ENCODE measurements around the gene OVOL3.
"Not testable (repeated sequence)": the region's sequence is repeated elsewhere in the genome, so short reads cannot be mapped to it uniquely, and the experiment has no call there.

Gene OVOL3

DNA sequence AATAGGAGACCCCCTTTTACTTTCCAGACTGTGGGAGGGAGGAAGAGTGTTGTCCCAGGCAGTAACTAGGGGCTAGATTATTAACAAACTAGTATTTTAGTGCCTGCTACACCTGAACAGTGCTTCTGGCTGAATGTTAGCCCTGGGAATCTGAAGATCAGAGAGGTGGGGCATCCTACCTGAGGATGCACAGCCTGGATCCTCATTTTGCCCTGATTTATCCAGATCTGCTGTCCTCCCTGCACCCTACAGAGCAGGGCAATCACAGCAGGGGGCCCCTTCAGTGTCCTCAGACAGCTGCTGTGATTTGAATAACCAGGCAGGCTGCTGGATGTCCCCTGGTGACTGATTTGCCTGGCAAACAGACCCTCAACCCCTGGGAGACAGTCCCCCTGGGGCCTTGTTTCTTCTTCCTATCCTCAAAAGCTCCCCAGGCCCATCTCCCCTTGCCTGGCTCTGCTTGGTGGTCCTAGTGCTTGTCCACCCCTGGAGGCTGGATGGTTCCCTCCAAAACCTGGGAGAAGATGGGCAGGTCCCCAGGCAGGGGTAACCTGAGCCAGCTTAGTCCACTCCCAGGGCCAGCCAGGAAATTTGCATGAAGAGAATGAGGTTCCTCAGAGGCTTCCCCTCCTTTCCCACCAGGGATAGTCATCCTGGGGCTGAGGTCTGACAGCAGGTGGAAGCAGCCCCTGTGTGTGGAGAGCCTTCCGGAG is at the start of gene OVOL3:
OVOL3 (plus strand) TSS at position 657 of the 713 bp plus-strand sequence. CDS start 60 bp downstream, outside the sequence.
- no peak for DNase-seq

GRCh38 chr19:36061367-36061766 is 49.6 kb upstream of the OVOL3 start:
- no peak for DNase-seq

DNA sequence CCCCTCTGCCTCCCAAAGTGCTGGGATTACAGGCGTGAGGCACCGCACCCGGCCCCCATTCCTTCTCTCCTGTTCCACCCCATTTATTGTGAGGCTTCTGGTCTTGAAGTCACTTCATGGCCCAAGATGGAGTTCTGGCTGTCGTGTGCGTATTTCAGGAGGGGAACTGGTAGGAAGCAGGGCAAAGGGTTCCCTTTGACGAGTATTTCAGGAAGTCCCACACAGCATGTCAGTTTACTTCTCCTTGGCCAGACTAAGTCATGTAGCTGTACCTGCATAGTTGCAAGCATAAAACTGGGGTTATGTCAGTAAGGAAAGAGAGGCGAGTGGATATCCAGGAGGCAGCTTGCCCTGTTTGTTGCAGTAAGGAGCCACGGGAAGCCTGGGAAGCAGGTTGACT is 46.1 kb upstream of the OVOL3 start:
- DNase-seq = peak; percentile 22 to 30 (median 29)

DNA sequence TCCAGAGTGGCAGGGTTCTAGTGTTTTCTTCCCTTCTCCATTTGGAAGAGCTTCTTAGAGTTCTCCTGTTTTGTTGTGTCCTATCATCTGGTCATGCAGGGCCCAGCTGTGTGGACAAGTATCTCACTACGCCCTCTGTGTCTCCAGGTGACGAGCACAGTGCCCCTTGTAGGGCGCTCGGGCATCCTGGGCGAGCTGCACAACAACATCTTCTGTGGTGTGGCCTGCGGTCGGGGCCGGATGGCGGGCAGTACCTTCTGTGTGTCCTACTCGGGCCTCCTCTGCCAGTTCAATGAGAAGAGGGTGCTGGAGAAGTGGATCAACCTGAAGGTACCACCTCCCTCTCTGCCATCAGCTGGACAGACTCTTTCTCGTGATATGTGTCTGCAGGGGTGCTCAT is 43.3 kb upstream of the OVOL3 start:
- no peak for DNase-seq

- DNase-seq = not testable (repeated sequence)
Measured at GRCh38 chr19:36068810-36069499, 42.0 kb upstream of the OVOL3 start.

DNA sequence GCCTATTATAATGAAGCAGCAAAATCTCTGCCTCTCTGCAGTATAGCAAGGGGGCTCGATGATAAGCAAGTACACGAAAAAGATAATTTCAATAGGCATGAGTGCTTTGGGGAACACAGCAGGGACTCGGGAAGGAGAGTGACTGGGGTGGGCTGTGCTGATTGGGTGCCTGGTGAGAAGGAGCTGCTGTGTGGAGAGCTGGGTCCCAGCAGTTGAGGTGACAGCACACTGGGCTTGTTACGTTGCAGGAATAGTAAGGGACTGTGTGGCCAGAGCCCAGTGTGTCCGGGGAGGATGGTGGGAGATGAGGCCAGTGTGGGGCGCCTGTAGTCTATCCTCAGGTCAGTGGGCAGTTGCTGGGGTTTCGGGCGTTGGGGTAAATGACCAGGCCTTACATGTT is 38.9 kb upstream of the OVOL3 start:
- DNase-seq = no peak

DNA sequence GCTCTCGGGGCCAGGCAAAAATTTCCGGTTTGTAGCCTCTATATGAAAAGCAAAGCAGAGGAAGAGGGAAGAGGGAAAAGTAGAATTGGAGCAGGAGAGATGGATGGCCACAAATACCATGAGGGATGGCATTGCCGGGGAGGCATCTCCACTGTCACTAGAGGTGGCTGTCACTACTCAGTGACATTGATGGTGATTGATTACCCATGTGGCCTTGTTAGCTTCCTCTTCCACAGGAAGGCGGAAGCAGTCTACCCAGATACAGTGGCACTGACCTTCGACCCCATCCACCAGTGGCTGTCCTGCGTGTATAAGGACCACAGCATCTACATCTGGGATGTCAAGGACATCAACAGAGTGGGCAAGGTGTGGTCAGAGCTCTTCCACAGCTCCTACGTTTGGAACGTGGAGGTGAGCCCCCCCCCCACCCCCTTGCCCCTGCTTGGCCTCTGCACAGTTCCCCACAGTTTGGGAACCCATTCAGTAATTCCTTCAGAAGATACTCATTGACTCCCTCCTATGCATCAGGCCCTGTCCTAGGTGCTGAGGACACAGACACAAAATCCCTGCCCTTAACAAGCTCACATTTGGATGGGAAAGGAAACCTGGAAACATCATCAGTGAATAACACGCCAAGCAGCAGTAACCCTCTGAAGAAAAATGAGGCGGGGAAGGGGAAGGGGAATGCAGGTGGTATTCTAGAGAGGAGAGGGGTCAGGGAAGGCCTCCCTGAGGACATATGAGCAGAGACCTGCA is 37.6 kb upstream of the OVOL3 start:
- no peak for DNase-seq

GRCh38 chr19:36079389-36079945 is 31.5 kb upstream of the OVOL3 start:
- peak in 1 of 3 donors; percentile 12 for DNase-seq

DNA sequence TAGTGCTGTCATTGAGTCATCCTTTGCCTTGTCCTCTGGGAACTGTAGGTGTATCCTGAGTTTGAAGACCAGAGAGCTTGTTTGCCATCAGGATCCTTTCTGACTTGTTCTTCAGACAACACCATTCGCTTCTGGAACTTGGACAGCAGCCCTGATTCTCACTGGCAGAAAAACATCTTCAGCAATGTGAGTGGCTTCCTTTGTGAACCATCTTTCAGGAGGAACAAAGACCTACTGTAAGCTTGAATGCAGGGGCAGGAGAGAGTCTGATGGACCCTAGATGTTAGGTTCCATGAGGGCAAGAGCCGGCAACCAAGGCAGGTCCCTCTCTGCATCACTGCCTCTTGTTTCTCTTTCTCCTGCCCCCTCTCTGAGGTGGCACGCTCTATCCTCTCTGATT is 29.6 kb upstream of the OVOL3 start:
- no peak for DNase-seq

DNA sequence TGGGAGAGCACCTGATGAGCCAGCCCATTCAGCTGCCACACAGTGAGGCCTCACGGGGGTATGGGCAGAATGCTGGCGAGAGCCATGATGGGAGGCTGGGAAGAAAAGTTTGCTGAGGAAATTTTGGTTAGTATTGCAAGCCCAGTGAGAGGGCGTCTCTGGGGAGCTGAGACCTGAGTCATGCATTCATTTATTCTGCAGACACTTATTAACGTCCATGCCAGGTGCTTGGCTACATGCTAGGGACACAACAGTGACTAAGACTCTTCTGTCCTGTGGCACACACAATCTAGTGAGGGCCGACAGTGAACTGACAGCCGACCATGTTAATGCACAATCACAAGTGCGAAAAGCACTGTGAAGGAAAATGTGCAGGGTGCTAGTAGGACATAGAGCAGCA is 29.0 kb upstream of the OVOL3 start:
- DNase-seq = no peak

DNA sequence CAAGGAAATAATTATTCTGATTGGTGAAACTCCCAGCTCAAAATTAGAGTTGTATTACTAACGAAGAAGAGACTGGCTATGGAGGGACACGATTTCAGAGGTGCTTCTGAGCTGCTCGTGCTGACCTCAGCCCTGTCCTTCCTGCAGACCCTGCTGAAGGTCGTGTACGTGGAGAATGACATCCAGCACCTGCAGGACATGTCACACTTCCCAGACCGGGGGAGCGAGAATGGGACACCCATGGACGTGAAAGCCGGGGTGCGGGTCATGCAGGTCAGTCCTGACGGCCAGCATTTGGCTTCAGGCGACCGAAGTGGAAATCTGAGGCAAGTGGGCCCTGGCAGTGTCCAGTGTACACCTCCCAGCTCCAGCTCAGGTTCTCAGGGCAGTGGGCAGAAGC is 28.0 kb upstream of the OVOL3 start:
- DNase-seq = no peak

DNA sequence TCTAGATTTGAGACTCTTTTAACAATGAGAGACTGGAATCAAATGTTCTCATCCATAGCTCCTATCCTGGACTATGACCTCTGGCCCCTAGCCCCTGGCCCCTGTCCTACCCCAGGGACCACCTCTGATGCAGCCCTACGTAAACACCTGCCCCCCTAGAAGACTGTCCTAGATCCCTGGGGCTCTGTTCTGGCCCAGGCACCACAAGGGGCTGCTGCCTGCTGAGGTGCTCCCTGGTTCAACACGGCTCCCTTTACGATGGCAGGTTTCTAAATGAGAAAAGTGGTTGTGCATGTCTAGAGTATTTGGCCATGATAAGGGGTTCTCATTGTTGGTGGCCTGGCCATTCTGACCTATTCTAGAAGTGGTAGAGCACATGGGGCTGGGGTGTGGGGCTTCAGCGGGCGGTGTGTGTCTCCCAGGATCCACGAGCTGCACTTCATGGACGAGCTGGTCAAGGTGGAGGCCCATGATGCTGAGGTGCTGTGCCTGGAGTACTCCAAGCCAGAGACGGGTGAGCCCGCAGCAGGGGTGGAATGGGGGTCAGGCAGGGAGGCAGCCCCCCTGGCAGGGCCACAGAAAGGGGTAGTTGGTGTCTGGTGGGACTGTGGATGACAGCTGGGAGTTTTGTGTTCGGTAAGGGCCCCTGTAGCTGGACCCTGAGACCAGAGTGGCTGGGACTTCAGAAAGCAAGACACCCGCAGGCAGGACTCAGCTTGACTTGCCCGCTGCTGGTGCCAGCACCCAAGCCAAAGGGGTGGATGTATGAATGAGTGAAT is 26.5 kb upstream of the OVOL3 start:
- DNase-seq = no peak

DNA sequence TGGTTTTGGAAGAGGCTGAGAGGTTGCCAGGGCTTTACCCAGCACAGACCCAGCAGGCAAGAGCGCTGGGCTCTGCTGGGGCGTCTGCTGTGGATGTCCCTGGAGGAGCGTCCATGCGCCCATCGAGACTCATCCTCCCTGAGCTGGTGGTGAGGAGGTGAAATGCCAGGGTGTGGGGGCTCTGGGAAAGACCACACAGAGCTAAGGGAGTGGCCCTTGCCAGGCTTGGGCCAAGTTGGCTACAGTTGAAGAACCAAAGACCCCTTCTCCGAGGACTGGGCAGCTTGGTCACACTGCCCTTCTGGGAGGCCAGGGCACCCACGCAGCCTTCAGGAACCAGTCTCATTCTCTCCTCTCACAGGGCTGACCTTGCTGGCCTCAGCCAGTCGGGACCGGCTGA is 24.6 kb upstream of the OVOL3 start:
- no peak for DNase-seq

DNA sequence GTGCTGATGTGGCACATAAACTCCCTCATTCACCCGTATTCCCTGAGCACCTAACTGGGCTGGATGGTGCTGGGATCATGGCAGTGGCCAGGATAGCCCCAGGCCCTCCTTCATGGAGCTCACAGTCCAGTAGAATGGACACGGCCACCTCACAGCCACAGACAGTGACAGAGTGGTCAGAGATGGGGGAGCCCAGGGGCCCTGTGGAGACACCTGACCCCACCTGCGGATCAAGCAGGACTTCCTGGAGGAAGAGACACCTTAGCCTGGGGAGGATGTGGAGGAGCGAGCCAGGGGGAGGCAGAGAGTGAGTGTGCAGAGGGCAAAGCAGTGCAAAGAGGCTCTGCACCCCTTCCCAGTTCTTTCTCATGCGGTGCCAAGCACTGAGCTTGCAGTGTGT is 21.1 kb upstream of the OVOL3 start:
- no peak for DNase-seq

DNA sequence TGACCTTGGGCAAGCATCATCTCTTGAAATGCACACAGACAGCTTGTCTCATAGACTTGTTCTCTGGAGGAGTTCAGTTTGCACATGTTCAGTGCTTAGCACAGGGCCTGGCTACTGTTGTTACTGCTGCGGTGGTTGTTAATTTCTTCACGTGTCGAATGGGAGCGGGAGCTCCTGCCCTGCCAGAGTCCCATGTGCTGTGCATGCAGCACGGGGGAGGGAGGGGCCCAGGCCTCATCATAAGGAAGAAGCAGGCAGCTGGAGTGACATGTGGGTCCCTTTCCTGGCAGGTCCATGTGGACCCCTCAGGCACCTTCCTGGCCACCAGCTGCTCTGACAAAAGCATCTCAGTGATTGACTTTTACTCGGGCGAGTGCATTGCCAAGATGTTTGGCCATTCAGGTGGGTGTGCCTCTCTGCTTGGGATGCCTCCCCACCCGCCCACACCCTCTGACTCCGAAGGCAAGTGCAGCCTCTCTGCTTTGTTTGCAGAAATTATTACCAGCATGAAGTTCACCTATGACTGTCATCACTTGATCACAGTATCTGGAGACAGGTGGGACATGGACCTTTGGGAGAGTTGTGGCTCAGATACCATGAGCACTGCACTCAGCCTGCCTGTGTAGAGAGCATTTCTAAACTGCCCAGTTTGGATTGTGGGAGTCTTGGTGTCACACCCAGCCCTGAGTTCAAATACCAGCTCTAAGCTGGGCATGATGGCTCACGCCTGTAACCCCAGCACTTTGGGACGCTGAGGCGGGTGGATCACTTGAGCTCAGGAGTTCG is 19.8 kb upstream of the OVOL3 start:
- no peak for DNase-seq

DNA sequence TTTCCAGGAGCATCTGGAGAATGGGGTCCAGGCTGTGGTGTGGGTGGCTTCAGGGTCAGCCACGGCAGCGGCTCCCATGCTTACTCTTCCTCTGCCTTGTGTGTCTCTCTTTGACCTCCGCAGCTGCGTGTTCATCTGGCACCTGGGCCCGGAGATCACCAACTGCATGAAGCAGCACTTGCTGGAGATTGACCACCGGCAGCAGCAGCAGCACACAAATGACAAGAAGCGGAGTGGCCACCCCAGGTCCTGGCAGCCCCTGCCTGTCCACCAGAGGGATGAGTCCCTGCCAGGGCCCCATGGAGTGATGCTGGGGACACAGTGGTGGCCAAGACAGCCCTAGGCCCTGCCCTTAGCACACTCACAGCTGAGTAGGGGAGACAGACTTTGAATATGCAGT is 18.4 kb upstream of the OVOL3 start:
- no peak for DNase-seq

DNA sequence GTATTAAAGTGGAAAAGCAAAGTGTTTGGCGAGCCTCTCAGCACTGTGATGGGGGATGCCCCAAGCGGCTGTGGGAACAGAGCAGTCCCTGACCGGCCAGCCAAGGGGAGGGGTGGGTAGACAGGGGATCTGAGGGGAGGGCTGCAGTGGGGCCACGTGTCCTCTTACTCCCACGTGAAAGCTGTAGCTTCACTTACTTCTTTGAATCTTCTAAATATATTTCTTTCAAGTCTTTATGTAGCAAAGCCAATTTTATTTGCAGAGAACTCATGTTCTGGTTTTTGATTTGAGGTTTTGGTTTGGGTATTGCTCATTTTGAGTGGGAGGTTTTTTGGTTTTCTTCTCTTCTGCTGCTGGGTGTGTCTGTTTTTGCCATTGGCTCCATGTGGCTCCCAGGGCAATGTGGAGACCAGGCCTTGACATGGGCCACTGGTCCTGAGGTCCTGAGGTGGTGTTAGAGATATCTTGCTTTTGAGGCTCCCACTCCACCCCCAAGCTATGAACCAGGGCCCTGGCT is 17.7 kb upstream of the OVOL3 start:
- DNase-seq = no peak

DNA sequence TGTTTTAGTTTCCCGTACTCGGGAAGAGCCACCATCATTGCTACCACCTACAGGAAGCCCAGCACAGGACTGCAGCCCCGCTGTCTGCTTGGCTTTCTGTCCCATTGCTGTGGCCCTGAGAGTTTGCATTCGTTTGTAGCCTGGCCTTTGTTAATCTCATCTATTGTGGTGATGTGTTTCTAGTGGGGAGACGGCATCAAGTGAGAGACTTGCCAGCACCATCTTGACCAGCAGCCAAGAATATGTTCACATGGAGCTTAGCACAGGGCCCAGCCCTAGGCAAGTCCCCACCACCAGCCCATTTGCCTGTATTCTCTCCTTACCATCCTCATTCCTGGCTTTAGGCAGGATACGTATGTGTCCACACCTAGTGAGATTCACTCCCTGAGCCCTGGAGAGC is 17.3 kb upstream of the OVOL3 start:
- DNase-seq = no peak

- DNase-seq = no peak
Measured at GRCh38 chr19:36097036-36097435, 13.9 kb upstream of the OVOL3 start.

DNA sequence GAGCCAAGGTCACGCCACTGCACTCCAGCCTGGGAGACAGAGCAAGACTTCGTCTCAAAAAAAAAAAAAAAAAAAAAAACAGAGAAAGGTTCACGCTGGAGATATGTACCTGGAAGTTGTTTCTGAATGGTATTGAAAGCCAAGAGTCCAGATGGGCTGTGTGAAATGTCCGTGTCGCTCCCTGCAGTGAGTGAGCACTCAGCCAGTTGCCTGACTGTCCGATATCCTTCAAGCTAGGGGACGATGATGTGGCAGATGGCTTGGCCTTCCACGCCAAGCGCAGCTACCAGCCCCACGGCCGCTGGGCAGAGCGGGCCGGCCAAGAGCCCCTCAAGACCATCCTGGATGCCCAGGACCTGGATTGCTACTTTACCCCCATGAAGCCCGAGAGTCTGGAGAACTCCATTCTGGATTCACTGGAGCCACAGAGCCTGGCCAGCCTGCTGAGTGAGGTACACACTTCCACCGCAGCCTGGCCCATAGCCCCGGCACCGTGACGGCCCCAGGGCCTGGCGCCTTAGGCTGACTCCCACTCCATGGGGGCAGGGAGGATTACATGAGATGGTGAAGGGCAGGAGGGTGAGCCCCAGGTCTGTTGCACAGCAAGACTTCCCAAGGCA is 11.7 kb upstream of the OVOL3 start:
- no peak for DNase-seq

DNA sequence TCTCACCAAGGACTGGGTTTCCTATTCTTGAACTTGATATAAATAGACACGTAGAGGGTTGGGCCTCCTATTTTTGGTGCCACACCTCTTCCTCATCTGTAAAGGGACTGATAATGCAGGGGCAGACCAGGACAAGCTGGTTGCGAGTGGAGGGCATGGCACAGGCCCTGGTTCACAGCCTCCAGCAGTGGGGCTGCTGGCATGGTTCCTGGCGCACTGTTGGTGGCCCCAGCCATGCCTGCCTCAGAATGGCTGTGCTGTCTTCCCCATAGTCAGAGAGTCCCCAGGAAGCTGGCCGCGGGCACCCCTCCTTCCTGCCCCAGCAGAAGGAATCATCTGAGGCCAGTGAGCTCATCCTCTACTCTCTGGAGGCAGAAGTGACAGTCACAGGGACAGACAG is 10.5 kb upstream of the OVOL3 start:
- peak in 1 of 3 donors; percentile 31 for DNase-seq
